Activated T-cell treated with anti-CD3 and anti-CD28 coated beads, Interleukin-2, amount 50 U/mL, for 4 hours (primary cell): ENCODE data around the gene RAB11FIP5. TPM values are rescaled to one million over a fixed set of nuclear protein-coding genes. Genes with fewer than 3 reads are reported as not detected.

ENCODE experiments used
- ATAC-seq, 2 donors: fragments of 200-7000 bp; cut with Tn5 transposase; one replicate each; pipeline ENCODE4 v1.10.0; 2021
- DNase-seq: peaks from one replicate; pipeline ENCODE4 v3.0.0-alpha.2; 2020
- H3K27me3 Mint-ChIP-seq: one replicate; pipeline ENCODE4 v1.8.0; 2021; ENCODE audit warnings: low read depth, mixed read lengths
- H3K36me3 Mint-ChIP-seq: one replicate; pipeline ENCODE4 v1.8.0; 2022; ENCODE audit warnings: mixed read lengths; ENCODE audit not compliant: insufficient read depth
- H3K4me1 Mint-ChIP-seq: one replicate; pipeline ENCODE4 v1.8.0; 2021; ENCODE audit warnings: low read depth, mixed read lengths
- H3K4me3 Mint-ChIP-seq: one replicate; pipeline ENCODE4 v1.8.0; 2021; ENCODE audit warnings: mild to moderate bottlenecking, moderate library complexity, mixed read lengths
- H3K9me3 Mint-ChIP-seq: one replicate; pipeline ENCODE4 v1.8.0; 2021; ENCODE audit warnings: mixed read lengths
- total RNA-seq, 3 donors: library from RNA; stranded (reverse); gene quantifications; one replicate each; pipeline ENCODE4 v1.2.1, GENCODE V29; 2021

The RAB11FIP5 gene
- total RNA-seq, 3 donors from 2014 or later: 4.6 to 5.1 (median 5.0) TPM

- H3K4me1 Mint-ChIP-seq: no peaks in the 10 kb centered on the region
- H3K27me3 Mint-ChIP-seq: no peaks in the 10 kb centered on the region
- no peaks in the 10 kb centered on the region for H3K9me3 Mint-ChIP-seq
- ATAC-seq: no peak
- no peaks in the 10 kb centered on the region for H3K36me3 Mint-ChIP-seq
- H3K4me3 Mint-ChIP-seq: no peak overlapping the region
- no peak for DNase-seq
These were observed 28.6 kb downstream of the RAB11FIP5 start for GRCh38 chr2:73083886-73084800.

GRCh38 chr2:73082523-73083410 lies 30.0 kb downstream of the RAB11FIP5 start:
- H3K27me3 Mint-ChIP-seq: no peaks in the 10 kb centered on the region
- no peaks in the 10 kb centered on the region for H3K36me3 Mint-ChIP-seq
- DNase-seq (no peak), ATAC-seq (no peak)
- no peaks in the 10 kb centered on the region for H3K9me3 Mint-ChIP-seq
- no peak overlapping the region for H3K4me3 Mint-ChIP-seq
- H3K4me1 Mint-ChIP-seq: no peaks in the 10 kb centered on the region

GRCh38 chr2:73081181-73081671 lies 31.5 kb downstream of the RAB11FIP5 start:
- no peaks in the 10 kb centered on the region for H3K4me1 Mint-ChIP-seq
- DNase-seq (no peak), ATAC-seq (no peak)
- H3K4me3 Mint-ChIP-seq: no peak overlapping the region
- no peaks in the 10 kb centered on the region for H3K9me3 Mint-ChIP-seq
- H3K27me3 Mint-ChIP-seq: no peaks in the 10 kb centered on the region
- H3K36me3 Mint-ChIP-seq: no peaks in the 10 kb centered on the region

- Mint-ChIP-seq H3K4me1 (no peaks in the 10 kb centered on the region), H3K27me3 (no peaks in the 10 kb centered on the region)
- no peak for ATAC-seq
These were observed 32.2 kb downstream of the RAB11FIP5 start for GRCh38 chr2:73080321-73081131.

GRCh38 chr2:73079636-73080035 lies 33.1 kb downstream of the RAB11FIP5 start:
- ATAC-seq: no peak
- H3K4me1 Mint-ChIP-seq: no peaks in the 10 kb centered on the region

More at GRCh38 chr2:73080321-73081131, 32.2 kb downstream of the RAB11FIP5 start:
- no peak for DNase-seq
- no peak overlapping the region for H3K4me3 Mint-ChIP-seq
- H3K36me3 Mint-ChIP-seq: no peaks in the 10 kb centered on the region
- no peaks in the 10 kb centered on the region for H3K9me3 Mint-ChIP-seq

GRCh38 chr2:73078457-73079411 lies 34.0 kb downstream of the RAB11FIP5 start:
- Mint-ChIP-seq H3K36me3 (no peaks in the 10 kb centered on the region), H3K4me1 (no peaks in the 10 kb centered on the region), H3K27me3 (no peaks in the 10 kb centered on the region), H3K4me3 (no peak overlapping the region), H3K9me3 (no peaks in the 10 kb centered on the region)
- ATAC-seq (no peak), DNase-seq (no peak)

More at GRCh38 chr2:73079636-73080035, 33.1 kb downstream of the RAB11FIP5 start:
- Mint-ChIP-seq H3K27me3 (no peaks in the 10 kb centered on the region), H3K9me3 (no peaks in the 10 kb centered on the region), H3K36me3 (no peaks in the 10 kb centered on the region), H3K4me3 (no peak overlapping the region)
- no peak for DNase-seq

- ATAC-seq (no peak), DNase-seq (no peak)
- Mint-ChIP-seq H3K9me3 (no peaks in the 10 kb centered on the region), H3K4me3 (no peak overlapping the region), H3K27me3 (no peaks in the 10 kb centered on the region), H3K36me3 (no peaks in the 10 kb centered on the region), H3K4me1 (no peaks in the 10 kb centered on the region)
These were observed 35.3 kb downstream of the RAB11FIP5 start for GRCh38 chr2:73077424-73077795.

GRCh38 chr2:73076701-73077423 lies 35.9 kb downstream of the RAB11FIP5 start:
- no peak for ATAC-seq
- no peak for DNase-seq
- Mint-ChIP-seq H3K9me3 (no peaks in the 10 kb centered on the region), H3K4me3 (no peak overlapping the region), H3K4me1 (peaks cover 5% of the 10 kb centered on the region), H3K27me3 (no peaks in the 10 kb centered on the region), H3K36me3 (no peaks in the 10 kb centered on the region)

- H3K9me3 Mint-ChIP-seq: no peaks in the 10 kb centered on the region
- ATAC-seq (no peak), DNase-seq (no peak)
- H3K27me3 Mint-ChIP-seq: no peaks in the 10 kb centered on the region
- peaks cover 7% of the 10 kb centered on the region for H3K4me1 Mint-ChIP-seq
- no peak overlapping the region for H3K4me3 Mint-ChIP-seq
- no peaks in the 10 kb centered on the region for H3K36me3 Mint-ChIP-seq
These were observed 37.0 kb downstream of the RAB11FIP5 start for GRCh38 chr2:73075477-73076373.

- H3K4me1 Mint-ChIP-seq: peaks cover 16% of the 10 kb centered on the region
- H3K4me3 Mint-ChIP-seq: no peak overlapping the region
- H3K36me3 Mint-ChIP-seq: no peaks in the 10 kb centered on the region
- no peaks in the 10 kb centered on the region for H3K27me3 Mint-ChIP-seq
- no peaks in the 10 kb centered on the region for H3K9me3 Mint-ChIP-seq
- no peak for ATAC-seq
- DNase-seq: no peak
These were observed 38.4 kb downstream of the RAB11FIP5 start for GRCh38 chr2:73074110-73075069.

GRCh38 chr2:73072416-73072815 lies 40.3 kb downstream of the RAB11FIP5 start:
- peak overlapping the region; percentile 88 for H3K4me3 Mint-ChIP-seq
- H3K27me3 Mint-ChIP-seq: no peaks in the 10 kb centered on the region

More at GRCh38 chr2:73072416-73072815, 40.3 kb downstream of the RAB11FIP5 start:
- Mint-ChIP-seq H3K9me3 (no peaks in the 10 kb centered on the region), H3K4me1 (peaks cover 18% of the 10 kb centered on the region), H3K36me3 (no peaks in the 10 kb centered on the region)
- DNase-seq (no peak), ATAC-seq (no peak)
